ENCODE results near the gene ADGRG3. TPM values are rescaled to one million over a fixed set of nuclear protein-coding genes. Genes with fewer than 3 reads are reported as not detected.

ADGRG3 gene
- total RNA-seq, 1 donor from 2014 or later, result 5.8 TPM

DNA sequence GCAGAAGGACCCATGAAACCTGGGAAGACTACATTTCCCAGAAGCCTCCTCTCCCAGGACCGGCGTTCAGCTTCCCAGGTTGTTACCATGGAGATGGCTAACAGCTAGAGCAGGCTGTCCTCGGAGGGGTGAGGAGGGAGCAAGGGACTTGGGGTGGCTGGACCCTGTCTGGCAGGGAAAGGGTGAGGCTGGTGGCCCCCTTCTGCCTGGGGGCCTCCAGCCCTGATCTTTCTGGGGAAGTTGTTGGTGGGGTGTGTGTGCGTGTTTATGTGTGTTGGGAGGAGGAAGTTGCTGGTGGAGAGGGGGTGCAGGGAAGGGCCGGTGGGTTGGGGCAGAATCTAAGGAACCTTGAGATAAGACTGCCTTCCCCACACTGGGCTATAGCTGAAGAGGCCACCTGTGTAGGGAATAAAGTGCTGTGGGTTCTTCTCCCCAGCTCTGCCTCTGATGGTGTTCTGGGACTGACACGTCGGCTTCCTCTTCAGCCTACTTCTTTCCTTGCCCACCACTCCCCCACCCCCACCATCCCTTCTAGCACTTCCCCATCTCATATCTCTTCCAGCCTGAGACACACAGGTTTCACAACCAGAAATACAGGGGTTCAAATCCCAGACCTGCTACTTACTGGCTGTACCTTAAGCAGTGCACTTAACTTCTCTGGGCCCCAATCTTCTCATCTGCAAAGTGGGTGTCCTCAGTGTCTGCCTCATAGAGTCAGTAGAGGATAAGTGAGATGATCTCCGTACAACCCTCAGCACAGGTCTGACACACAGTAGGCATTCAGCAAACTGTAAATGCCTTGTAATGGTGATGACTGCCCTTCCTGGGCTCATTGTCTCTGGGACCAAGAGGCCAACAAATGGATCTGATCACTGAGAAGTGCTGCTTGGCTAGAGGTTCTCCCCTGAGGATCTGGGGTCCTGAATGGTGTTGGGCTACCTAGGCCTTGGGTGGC is 26.9 kb downstream of the ADGRG3 start, which contains the start of gene DRC7:
Gene DRC7 (plus strand): TSS at position 82 of the 955 bp plus-strand sequence. CDS start 3,144 bp downstream, outside the sequence.
- no peaks in the 10 kb centered on the region for H3K4me1 ChIP-seq
- peak within 1 kb of the TSS; percentile 19 for H3K4me3 ChIP-seq
- H3K36me3 ChIP-seq, result no peaks in the 10 kb centered on the region
- no peaks in the 10 kb centered on the region for H3K27me3 ChIP-seq
- no peaks in the 10 kb centered on the region for H3K9me3 ChIP-seq
- intact Hi-C loops (cut with DNase I), result no loop called here
- no peak for TF ChIP-seq CTCF (IDR thresholded peaks at IDR 0.05)
- ATAC-seq, result peak; percentile 84
- no peak within 1 kb of the TSS for H3K27ac ChIP-seq
- no peak for DNase-seq

- Histone ChIP-seq H3K4me1 (no peaks in the 10 kb centered on the region), H3K36me3 (no peaks in the 10 kb centered on the region), H3K9me3 (no peaks in the 10 kb centered on the region), H3K4me3 (no peak overlapping the region), H3K27ac (no peak overlapping the region), H3K27me3 (no peaks in the 10 kb centered on the region)
- no peak for ATAC-seq
- DNase-seq, result no peak
- intact Hi-C loops (cut with DNase I), result no loop called here
- TF ChIP-seq CTCF (IDR thresholded peaks at IDR 0.05), result no peak
These were observed 27.6 kb downstream of the ADGRG3 start for GRCh38 chr16:57695680-57696069.

DNA sequence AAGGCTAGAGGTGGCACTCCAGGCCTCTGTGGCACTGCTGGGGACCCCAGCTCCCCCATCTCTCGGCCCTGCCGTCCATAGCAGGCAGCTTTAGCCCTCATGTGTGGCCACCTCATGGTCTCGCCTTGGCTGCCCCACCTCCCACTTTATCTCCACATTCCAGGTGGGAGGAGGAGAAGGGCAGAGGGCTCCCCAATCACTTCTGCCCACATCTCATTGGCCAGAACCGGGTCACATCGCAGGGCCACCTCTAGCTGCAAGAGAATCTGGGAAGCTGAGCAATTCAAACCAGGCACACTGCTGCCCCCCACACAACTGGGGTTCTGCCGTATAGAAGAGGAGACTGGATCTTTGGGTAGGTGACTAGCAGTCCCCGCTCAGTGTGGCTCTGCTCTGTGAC is 28.1 kb downstream of the ADGRG3 start:
- DNase-seq (no peak), ATAC-seq (no peak)
- no peaks in the 10 kb centered on the region for H3K4me1 ChIP-seq
- no peak overlapping the region for H3K27ac ChIP-seq
- no peak for TF ChIP-seq CTCF (IDR thresholded peaks at IDR 0.05)
- H3K27me3 ChIP-seq, result no peaks in the 10 kb centered on the region
- intact Hi-C loops (cut with DNase I), result no loop called here
- H3K36me3 ChIP-seq, result no peaks in the 10 kb centered on the region
- no peaks in the 10 kb centered on the region for H3K9me3 ChIP-seq
- no peak overlapping the region for H3K4me3 ChIP-seq

GRCh38 chr16:57697896-57698537 is 29.9 kb downstream of the ADGRG3 start:
- Histone ChIP-seq H3K9me3 (no peaks in the 10 kb centered on the region), H3K36me3 (no peaks in the 10 kb centered on the region), H3K4me3 (no peak overlapping the region), H3K4me1 (no peaks in the 10 kb centered on the region), H3K27ac (no peak overlapping the region), H3K27me3 (no peaks in the 10 kb centered on the region)
- intact Hi-C loops (cut with DNase I), result no loop called here
- ATAC-seq, result no peak
- TF ChIP-seq CTCF (IDR thresholded peaks at IDR 0.05), result no peak
- no peak for DNase-seq

DNA sequence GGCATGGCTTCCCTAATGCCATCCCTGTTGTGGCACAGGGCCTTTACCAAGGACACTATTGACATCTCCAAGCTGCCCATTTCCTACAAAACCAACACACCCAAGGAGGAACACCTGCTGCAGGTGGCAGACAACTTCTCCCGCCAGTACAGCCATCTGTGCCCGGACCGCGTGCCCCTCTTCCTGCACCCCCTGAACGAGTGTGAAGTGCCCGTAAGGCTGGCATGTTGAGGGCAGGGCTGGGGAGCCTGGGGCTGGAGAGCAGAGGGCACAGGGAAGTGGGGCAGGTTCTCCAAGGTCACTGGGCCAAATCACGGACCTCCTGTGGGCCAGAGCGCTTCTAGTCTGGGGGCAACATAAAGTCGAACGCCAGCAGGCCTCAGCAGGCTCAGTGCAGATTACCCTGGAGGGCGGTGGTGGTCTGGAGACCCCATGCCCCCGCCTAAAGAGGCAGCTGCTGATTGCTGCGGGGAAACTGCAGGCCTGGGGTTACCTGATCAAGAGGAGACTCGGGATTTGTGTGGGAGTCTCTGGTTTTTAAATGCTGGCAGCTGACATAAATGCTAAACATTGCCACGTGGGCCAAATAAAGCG is 30.8 kb downstream of the ADGRG3 start:
- Histone ChIP-seq H3K4me3 (no peak overlapping the region), H3K27me3 (no peaks in the 10 kb centered on the region), H3K4me1 (no peaks in the 10 kb centered on the region), H3K27ac (no peak overlapping the region), H3K36me3 (no peaks in the 10 kb centered on the region), H3K9me3 (no peaks in the 10 kb centered on the region)
- DNase-seq (no peak), ATAC-seq (no peak)
- no peak for TF ChIP-seq CTCF (IDR thresholded peaks at IDR 0.05)
- intact Hi-C loops (cut with DNase I), result no loop called here
